ENCODE results near the gene PATL1. TPM values are rescaled to one million over a fixed set of nuclear protein-coding genes. Genes with fewer than 3 reads are reported as not detected.
A peak's percentile ranks its signal among the peaks of the same experiment; 100 is the strongest.

The PATL1 gene
- total and polyA plus RNA-seq, 12 donors: 9.0 to 30.4 (median 24.5) TPM

GRCh38 chr11:59625703-59626102, 43.1 kb downstream of the PATL1 start:
- no peak overlapping the region for H3K27ac ChIP-seq
- 86% methylated on average over 3 of the region's 3 CpGs for WGBS, 2 donors
- no peak overlapping the region for H3K4me3 ChIP-seq
- no peaks in the 10 kb centered on the region for H3K4me1 ChIP-seq
- H3K36me3 ChIP-seq: peaks cover 0 to 15% (median 0%) of the 10 kb centered on the region in 9 donors
- intact Hi-C loops (cut with DNase I): no loop called here
- H3K9me3 ChIP-seq: no peaks in the 10 kb centered on the region
- DNase-seq (no peak), ATAC-seq (no peak)
- TF ChIP-seq, protein P1, sequence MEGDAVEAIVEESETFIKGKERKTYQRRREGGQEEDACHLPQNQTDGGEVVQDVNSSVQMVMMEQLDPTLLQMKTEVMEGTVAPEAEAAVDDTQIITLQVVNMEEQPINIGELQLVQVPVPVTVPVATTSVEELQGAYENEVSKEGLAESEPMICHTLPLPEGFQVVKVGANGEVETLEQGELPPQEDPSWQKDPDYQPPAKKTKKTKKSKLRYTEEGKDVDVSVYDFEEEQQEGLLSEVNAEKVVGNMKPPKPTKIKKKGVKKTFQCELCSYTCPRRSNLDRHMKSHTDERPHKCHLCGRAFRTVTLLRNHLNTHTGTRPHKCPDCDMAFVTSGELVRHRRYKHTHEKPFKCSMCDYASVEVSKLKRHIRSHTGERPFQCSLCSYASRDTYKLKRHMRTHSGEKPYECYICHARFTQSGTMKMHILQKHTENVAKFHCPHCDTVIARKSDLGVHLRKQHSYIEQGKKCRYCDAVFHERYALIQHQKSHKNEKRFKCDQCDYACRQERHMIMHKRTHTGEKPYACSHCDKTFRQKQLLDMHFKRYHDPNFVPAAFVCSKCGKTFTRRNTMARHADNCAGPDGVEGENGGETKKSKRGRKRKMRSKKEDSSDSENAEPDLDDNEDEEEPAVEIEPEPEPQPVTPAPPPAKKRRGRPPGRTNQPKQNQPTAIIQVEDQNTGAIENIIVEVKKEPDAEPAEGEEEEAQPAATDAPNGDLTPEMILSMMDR (IDR thresholded peaks at IDR 0.05): no peak
- no peaks in the 10 kb centered on the region for H3K27me3 ChIP-seq

- 73% methylated on average over 1 of the region's 1 CpG for WGBS, 2 donors
- Histone ChIP-seq H3K27ac (no peak overlapping the region), H3K9me3 (no peaks in the 10 kb centered on the region), H3K36me3 (peaks cover 0 to 10% (median 0%) of the 10 kb centered on the region in 9 donors), H3K4me1 (peaks cover 0 to 28% (median 23%) of the 10 kb centered on the region in 9 donors), H3K27me3 (no peaks in the 10 kb centered on the region), H3K4me3 (no peak overlapping the region)
- TF ChIP-seq, protein P1 (IDR thresholded peaks at IDR 0.05): no peak
- intact Hi-C loops (cut with DNase I): loop anchor here in 8 of 10 donors (2.0 to 10.0 kb wide), 5 partner anchors 49 to 66 kb away; partner anchors contain the start of gene PATL1 (in 5 of the 8)
- DNase-seq (no peak), ATAC-seq (no peak)
Measured at GRCh38 chr11:59617876-59618275, 51.0 kb downstream of the PATL1 start.

DNA sequence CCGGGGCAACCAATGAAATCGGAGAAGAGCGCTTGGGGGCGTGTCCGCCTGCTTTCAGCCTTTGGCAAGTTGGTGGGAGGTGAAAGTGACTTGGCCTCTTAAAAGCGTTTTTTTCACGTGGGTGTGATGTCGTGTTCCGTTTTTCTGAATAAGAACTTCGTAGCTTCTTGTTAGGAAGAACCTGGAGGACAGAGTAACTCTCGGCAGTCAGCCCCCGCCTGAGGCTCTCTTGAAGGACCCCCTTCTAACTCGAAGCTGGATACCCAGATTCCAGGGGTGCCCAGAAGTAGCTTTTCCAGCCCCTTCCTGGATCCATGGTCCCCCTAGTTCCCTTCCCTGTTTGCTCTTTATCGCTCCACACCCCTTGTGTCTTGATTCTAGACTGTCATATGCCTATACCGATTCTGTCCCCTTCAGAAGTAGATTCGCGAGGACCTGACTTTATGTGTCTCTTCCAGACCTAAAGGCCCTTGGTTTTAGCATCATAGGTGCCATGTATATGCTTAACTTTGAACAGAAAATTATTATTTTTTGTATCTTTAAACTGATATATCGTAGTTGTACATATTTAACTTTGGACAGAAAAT, 52.3 kb downstream of the PATL1 start:
- H3K27ac ChIP-seq: peak overlapping the region; percentile 44 to 92 (median 88)
- DNase-seq (peak in 1 of 2 donors; percentile 92), ATAC-seq (no peak)
- H3K36me3 ChIP-seq: peaks cover 0 to 11% (median 0%) of the 10 kb centered on the region in 9 donors
- intact Hi-C loops (cut with DNase I): loop anchor here in 8 of 10 donors (1.0 to 10.0 kb wide), 6 partner anchors 51 to 64 kb away; partner anchors contain the start of gene PATL1 (in 6 of the 8)
- peak overlapping the region; percentile 40 to 82 (median 54) for H3K4me3 ChIP-seq
- TF ChIP-seq, protein P1 (IDR thresholded peaks at IDR 0.05): no peak
- WGBS, 2 donors: 7 to 11% methylated on average over 18 of the region's 18 CpGs
- peaks cover 0 to 42% (median 37%) of the 10 kb centered on the region in 9 donors for H3K4me1 ChIP-seq
- no peaks in the 10 kb centered on the region for H3K9me3 ChIP-seq
- H3K27me3 ChIP-seq: no peaks in the 10 kb centered on the region

DNA sequence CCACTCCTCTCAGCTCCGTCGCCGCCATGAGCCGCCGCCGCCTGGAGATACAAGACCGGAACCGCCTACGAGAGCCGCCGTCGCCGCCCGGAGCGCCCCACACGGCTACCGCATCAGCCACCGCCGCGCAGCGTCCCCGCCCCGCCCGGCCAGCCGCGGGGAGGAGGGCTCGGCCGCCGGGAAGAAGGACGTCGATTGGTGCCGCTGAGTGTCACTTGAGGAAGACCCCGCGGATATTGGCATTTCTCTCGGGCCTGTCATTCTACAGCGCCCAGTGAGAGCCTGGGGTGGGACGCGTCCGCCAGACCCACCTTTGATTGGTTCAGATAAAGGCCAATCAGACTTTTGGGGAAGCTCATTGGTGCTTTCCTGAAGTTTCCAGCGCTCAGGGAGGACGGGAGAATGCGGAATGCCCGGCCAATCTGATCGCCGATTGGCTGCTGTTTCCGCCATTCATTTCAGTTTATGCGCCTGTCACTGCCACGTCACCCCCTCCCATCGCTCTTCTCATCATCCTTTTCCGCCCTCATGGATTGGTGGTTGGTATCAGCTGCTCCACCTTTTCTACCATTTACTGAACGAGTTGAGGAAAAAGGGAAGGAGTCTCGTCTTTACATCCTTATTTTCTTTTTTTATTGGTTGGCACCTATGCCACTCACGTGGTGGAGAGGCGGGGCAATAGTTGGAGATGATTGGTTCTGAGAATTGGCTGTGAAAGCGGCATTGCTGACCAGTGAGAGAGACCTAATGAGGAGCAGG, 53.0 kb downstream of the PATL1 start, which contains the start of gene OSBP:
Gene OSBP (minus strand): TSS at position 138 of the 759 bp plus-strand sequence. CDS start 110 bp downstream, at position 28.
- Histone ChIP-seq H3K27me3 (no peaks in the 10 kb centered on the region), H3K4me1 (peaks cover 0 to 47% (median 42%) of the 10 kb centered on the region in 9 donors), H3K27ac (peak within 1 kb of the TSS; percentile 71 to 97 (median 92)), H3K4me3 (peak within 1 kb of the TSS; percentile 66 to 93 (median 86)), H3K9me3 (no peaks in the 10 kb centered on the region), H3K36me3 (peaks cover 0 to 11% (median 0%) of the 10 kb centered on the region in 9 donors)
- DNase-seq: peak; percentile 97 to 100
- ATAC-seq: peak; percentile 93 to 97 (median 94)
- TF ChIP-seq, protein P1 (IDR thresholded peaks at IDR 0.05): peak in 2 of 9 donors; percentile 0 to 27
- WGBS, 2 donors: 0% methylated on average over 54 to 55 of the region's 55 CpGs
- intact Hi-C loops (cut with DNase I): loop anchor here in 8 of 10 donors (1.0 to 10.0 kb wide), 6 partner anchors 51 to 64 kb away; partner anchors contain the start of gene PATL1 (in 6 of the 8)
